CD4-positive, alpha-beta T cell treated with Interleukin-21 for 1 hour (primary cell): ENCODE results near the gene OR1F1.
"Not testable (repeated sequence)": the region's sequence is repeated elsewhere in the genome, so short reads cannot be mapped to it uniquely, and the experiment has no call there.

Source experiments
- DNase-seq: peaks from one replicate; pipeline ENCODE4 v3.0.0-alpha.2; 2020

The OR1F1 gene

GRCh38 chr16:3175157-3176093, 12.6 kb upstream of the OR1F1 start:
- no peak for DNase-seq

GRCh38 chr16:3179651-3180050, 8.4 kb upstream of the OR1F1 start:
- no peak for DNase-seq

- no peak for DNase-seq
Observed at GRCh38 chr16:3180445-3180878, 7.5 kb upstream of the OR1F1 start.

GRCh38 chr16:3182293-3182607, 5.8 kb upstream of the OR1F1 start:
- DNase-seq: not testable (repeated sequence)

GRCh38 chr16:3182608-3183444, 5.2 kb upstream of the OR1F1 start:
- DNase-seq: peak; percentile 60

DNA sequence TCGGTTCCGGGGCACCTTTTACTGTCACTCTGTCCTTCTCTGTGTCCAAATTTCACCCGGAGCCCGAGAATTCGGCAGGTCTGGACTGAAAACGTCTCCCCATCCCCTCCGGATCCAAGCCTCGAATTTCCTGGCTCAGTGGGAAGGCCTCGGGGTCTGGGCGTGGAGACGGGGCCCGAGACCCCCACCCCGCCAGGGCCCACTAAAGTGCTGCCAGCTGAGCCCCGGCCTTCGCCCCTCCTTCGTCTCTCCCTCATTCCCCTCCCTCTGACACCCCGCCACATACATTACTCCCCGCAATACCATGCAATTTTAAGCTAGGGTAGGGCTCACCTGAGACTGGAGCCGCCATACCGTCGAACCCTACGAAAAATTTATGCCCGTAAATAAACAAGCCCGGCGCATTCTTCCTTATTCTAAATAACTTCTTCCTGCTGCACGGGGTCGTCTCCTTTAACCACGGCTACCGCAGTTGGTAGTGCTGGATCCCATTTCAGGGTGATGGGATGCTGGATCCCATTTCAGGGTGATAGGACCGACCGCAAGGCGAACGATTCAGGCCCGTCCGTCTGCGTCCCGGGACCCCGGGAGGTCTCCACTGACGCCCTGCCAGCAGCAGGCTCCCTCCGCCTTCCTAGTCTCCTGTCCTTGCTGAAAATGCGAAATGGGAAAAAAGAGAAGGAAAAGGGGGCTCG, 4.4 kb upstream of the OR1F1 start:
- no peak for DNase-seq

DNA sequence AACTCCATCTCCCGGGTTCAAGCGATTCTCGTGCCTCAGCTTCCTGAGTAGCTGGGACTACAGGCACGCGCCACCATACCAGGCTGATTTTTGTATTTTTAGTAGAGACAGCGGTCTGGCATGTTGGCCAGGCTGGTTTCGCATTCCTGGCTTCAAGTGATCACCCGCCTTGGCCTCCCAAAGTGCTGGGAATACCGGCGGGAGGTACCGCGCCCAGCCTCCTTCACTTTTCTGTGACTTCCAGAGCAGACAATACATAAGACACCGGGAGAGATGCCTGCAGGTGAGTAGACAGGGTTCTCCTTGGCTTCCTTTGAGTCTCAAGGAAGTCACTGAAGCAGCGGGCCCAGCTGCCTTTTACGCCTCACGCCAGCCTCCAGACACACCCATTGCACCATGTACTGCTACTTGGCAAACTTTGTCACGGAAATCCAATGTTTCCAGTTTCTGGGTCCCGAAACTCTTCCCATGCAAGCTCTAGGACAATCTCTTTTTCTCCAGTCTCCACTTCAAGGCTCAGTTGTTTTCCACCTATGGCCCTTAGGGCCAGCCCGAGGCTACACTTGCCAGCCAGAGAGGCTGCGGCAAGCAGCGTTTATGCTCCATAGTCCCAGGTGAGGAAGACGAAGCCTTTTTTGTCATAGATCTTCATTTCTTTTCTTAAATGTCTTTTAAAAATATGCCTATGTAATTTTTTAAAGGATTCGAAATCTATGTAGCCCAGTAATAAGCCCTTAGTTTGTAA, 886 bp upstream of the OR1F1 start:
- no peak for DNase-seq

- no peak for DNase-seq
Observed at GRCh38 chr16:3188675-3188924, 596 bp downstream of the OR1F1 start.

GRCh38 chr16:3188925-3189825, 1.2 kb downstream of the OR1F1 start:
- peak; percentile 35 for DNase-seq

DNA sequence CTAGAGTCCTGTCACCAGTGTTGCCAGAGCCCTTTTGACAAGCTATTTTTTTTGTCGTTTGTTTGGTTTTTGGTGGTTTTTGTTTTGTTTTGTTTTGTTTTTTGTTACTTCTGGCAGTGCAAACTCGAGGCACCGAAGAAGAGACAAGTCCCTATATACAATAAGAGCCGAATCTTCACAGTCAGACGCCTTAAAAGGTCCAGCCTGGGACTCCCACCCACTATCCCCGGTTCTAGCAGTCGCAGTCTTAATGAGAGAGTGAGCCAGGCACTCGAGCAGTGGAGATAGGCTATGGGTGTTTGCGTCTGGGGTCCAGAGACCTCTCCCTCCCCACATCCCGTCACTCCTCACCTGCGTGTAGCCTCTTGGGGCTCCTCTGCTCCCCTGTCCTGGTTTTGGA, 1.9 kb downstream of the OR1F1 start:
- no peak for DNase-seq

DNA sequence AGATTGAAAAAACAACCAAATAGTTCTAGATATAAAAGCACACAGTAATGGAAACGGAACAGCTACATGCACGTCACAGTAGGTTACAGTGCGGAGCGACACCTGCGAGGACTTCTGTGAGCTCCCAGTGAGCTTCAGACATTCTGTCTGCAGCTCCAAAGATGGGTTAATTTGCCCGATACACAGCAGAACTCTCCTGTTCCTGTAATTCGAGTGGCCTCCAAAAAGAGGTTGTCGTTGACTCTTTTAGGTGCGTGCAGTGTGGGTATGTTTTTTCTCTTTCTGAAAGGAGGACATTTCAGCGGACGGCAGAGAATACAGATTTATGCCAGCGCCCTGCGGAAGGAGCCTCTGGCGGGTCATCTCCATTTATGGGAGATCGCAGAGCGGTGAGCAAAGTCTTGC, 2.9 kb downstream of the OR1F1 start:
- DNase-seq: no peak

DNA sequence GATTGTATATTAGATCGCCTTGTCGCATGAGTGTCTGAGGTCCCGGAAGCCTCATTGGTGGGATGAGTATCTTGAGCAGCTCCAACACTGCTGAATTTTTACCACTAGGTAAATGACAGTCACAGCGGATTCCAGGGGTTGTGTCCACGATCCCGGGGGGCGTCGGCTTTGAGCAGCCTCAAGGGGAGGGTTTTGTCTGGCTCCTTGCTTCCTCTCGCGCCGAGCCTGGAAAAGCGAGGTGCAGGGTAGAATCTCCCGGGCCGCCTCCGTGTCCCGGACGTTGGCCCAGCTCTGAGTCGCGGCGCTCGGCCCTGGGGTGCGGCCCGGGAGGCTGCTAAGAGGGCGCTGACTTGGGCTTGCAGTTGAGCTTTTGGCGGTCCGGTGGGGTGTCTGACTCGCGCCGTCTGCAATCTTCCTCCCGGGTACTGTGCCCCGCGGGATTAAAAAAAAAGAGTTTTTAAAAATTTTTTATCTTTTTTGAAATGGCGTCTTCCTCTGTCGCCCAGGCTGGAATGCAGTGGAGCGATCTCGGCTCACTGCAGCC, 4.5 kb downstream of the OR1F1 start:
- DNase-seq: no peak

GRCh38 chr16:3193221-3194212, 5.5 kb downstream of the OR1F1 start:
- DNase-seq: no peak

DNA sequence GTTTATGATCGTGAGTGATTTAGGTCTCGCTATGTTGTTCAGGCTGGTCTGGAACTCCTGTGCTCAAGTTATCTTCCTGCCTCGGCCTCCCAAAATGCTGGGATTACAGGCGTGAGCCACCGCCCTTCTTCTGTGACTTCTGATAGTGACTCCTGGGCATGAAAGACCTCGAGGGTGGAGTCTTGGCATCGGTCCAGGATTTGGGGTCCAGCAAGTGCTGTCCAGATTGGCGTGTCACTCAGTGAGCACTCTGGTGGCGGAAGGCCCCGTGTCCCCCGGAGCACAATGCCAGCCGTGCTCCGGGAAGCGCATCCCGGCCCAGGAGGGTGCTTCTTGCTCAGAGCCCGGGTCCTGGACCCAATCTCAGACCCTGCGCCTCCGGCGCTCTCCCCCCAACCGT, 6.8 kb downstream of the OR1F1 start:
- no peak for DNase-seq

DNA sequence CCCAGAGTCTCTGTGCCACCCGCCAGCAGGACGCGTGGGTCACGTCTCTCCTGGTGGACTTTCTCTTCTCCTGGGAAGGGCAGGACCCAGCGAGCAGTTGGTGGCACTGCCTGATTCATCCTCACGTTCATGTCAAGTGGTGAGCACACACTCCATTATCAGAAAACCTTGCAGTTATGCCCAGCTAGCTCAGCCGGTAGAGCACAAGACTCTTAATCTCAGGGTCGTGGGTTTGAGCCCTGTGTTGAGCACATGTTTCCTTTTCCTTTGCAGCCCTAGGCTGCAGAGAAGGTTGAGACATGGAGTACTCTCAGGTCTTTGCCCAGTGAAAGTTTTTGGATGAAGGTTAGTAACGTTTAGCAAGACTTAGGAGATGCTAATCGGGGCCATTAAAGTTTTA, 8.0 kb downstream of the OR1F1 start:
- no peak for DNase-seq

- DNase-seq: not testable (repeated sequence)
Observed at GRCh38 chr16:3197694-3198333, 9.8 kb downstream of the OR1F1 start.

DNA sequence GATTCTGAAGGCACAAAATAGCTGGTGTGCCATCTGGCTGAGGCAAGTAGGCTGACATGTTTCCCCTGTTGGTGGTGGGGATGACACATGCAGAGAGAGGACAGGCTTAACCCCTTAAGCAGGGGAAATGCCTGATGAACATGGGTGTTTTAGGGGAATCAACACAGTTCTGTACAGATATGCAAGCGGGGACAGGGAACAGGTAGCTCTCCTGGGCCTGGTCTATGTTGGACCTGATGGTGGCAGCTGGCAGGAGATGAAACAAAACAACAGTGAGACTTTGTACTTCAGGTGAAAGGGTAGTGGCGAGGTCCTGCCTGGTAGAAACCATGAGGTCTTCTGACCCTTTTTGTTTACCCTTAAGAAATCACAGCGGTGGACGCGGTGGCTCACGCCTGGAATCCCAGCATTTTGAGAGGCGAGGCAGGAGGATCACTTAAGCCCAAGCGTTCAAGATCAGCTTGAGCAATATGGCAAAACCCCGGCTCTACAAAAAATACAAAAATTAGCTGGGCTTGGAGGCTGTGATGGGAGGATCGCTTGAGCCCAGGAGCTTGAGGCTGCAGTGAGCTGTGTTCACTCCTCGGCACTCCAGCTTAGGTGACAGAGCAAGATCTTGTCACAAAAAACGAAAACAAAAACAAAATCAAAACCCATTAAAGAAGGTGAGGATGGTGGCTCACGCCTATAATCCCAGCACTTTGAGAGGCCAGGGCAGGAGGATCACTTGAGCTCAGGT, 10.5 kb downstream of the OR1F1 start:
- no peak for DNase-seq

- no peak for DNase-seq
Observed at GRCh38 chr16:3202903-3203539, 15.0 kb downstream of the OR1F1 start.
